Astrocyte (in vitro differentiated cells and primary cell): Measurements from ENCODE around the gene EIF3L.

Source experiments
- EZH2 ChIP-seq: IDR thresholded peaks from 2 replicates; pipeline ENCODE4 v1.6.1; 2012; ENCODE audit warnings: mild to moderate bottlenecking, low read length, inconsistent platforms; ENCODE audit not compliant: insufficient read depth
- TF ChIP-seq, protein P1 (sequence below): IDR thresholded peaks from 2 replicates; pipeline ENCODE4 v1.5.1; 2011; ENCODE audit warnings: low read depth, mild to moderate bottlenecking, inconsistent platforms, low read length, moderate library complexity; ENCODE audit not compliant: insufficient read depth

DNA sequence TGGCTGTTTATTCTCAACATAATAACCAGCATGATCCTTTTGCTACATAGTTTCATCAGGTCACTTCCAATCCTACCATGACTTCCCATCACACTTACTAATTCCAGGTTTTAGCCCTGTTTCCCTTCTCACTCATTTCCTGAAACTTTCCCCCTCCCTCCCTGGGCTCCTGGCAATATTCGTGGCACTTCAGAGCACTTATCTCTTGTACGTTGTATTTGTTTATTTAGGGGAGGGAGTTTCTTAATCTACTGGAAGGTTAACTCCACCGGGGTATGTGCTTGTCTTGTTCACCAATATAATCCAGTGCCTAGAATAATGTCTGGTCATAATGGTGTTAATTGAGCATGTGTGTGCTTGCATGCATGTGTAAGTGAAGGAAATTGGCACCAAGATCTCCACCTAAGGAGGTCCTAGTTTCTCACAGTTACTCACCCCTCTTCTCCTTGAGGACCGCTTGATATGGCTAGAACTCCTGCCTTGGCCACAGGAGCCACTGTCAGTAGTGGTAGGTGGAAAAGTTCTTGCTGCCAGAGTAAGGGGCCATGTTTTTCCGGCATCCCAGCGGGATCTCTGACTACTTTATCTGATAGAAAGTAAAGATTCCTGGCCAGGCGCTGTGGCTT is 11.7 kb downstream of the EIF3L start:
- TF ChIP-seq, protein P1, sequence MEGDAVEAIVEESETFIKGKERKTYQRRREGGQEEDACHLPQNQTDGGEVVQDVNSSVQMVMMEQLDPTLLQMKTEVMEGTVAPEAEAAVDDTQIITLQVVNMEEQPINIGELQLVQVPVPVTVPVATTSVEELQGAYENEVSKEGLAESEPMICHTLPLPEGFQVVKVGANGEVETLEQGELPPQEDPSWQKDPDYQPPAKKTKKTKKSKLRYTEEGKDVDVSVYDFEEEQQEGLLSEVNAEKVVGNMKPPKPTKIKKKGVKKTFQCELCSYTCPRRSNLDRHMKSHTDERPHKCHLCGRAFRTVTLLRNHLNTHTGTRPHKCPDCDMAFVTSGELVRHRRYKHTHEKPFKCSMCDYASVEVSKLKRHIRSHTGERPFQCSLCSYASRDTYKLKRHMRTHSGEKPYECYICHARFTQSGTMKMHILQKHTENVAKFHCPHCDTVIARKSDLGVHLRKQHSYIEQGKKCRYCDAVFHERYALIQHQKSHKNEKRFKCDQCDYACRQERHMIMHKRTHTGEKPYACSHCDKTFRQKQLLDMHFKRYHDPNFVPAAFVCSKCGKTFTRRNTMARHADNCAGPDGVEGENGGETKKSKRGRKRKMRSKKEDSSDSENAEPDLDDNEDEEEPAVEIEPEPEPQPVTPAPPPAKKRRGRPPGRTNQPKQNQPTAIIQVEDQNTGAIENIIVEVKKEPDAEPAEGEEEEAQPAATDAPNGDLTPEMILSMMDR = no peak
- no peak for TF ChIP-seq EZH2
